A673 (cell line): ENCODE measurements around the gene PLAAT4.

ENCODE experiments used
- CTCF ChIP-seq: fragments of 300-800, 200-600 bp; sonication (generic); conservative IDR thresholded peaks from 2 replicates; pipeline ENCODE4 v1.5.1; 2017; ENCODE audit warnings: low read depth, mild to moderate bottlenecking, antibody characterized with exemption, low read length, moderate library complexity, mixed read lengths
- EZH2 ChIP-seq: fragments of 200-600 bp; sonication (generic); IDR thresholded peaks from 2 replicates; pipeline ENCODE4 v1.6.1; 2017; ENCODE audit warnings: borderline replicate concordance, low read depth, mild to moderate bottlenecking, mixed read lengths, antibody characterized with exemption, low read length; ENCODE audit not compliant: poor library complexity, severe bottlenecking

GRCh38 chr11:63488789-63489188 lies 47.8 kb upstream of the PLAAT4 start:
- no peak for TF ChIP-seq CTCF
- no peak for TF ChIP-seq EZH2
